Caco-2 (cell line): ENCODE measurements around the gene GPR150. TPM values are rescaled to one million over a fixed set of nuclear protein-coding genes. Genes with fewer than 3 reads are reported as not detected.

Experiments used
- BruUV-seq: library from RNA; stranded (reverse); fragments of 400-500 nt; replicated peaks from 2 replicates; lab custom pipeline; 2021; lab: Mats Ljungman, UMichigan
- CTCF ChIA-PET: fragments of 300-600 bp; sonication (Branson Sonifier 250); formaldehyde crosslinking; loops from one replicate; lab custom pipeline; 2022; ENCODE audit warnings: antibody characterized with exemption; lab: Charles Lee
- POLR2A ChIA-PET: fragments of 300-600 bp; sonication (Branson Sonifier 250); formaldehyde crosslinking; loops from one replicate; lab custom pipeline; 2022; ENCODE audit warnings: antibody characterized with exemption; lab: Charles Lee
- DNase-seq, 2 experiments: peaks; one replicate each; pipeline versions ENCODE4 v3.0.0 to v3.0.0-alpha.2; 2020 to 2022
- H3K27me3 ChIP-seq: replicated peaks from 2 replicates; pipeline ENCODE4 v1.6.0; 2011; ENCODE audit warnings: low read length; ENCODE audit not compliant: control insufficient read depth, insufficient read depth
- H3K36me3 ChIP-seq: 2 replicates; pipeline ENCODE4 v1.5.1; 2011; ENCODE audit warnings: low read length; ENCODE audit not compliant: control insufficient read depth, insufficient read depth
- H3K4me1 ChIP-seq: fragments of 250-450 bp; sonication (Bioruptor Pico); 2 replicates; pipeline ENCODE4 v1.5.1; 2020; ENCODE audit warnings: mild to moderate bottlenecking
- H3K4me3 ChIP-seq: 2 replicates; pipeline ENCODE4 v1.5.1; 2011; ENCODE audit warnings: low read depth, mild to moderate bottlenecking, control low read depth, low read length
- H3K9me3 ChIP-seq: fragments of 250-450 bp; sonication (Bioruptor Pico); 2 replicates; pipeline ENCODE4 v1.5.1; 2020; ENCODE audit warnings: mild to moderate bottlenecking, moderate library complexity
- H3K27ac Mint-ChIP-seq: one replicate; pipeline ENCODE4 v1.8.0; 2022; ENCODE audit warnings: mixed read lengths; ENCODE audit not compliant: unreplicated experiment
- H3K27me3 Mint-ChIP-seq: one replicate; pipeline ENCODE4 v1.8.0; 2022; ENCODE audit warnings: mixed read lengths; ENCODE audit not compliant: insufficient read depth, unreplicated experiment
- H3K36me3 Mint-ChIP-seq: one replicate; pipeline ENCODE4 v1.8.0; 2022; ENCODE audit warnings: mild to moderate bottlenecking, mixed read lengths; ENCODE audit not compliant: insufficient read depth, unreplicated experiment
- H3K4me1 Mint-ChIP-seq: one replicate; pipeline ENCODE4 v1.8.0; 2022; ENCODE audit warnings: low read depth, mixed read lengths; ENCODE audit not compliant: unreplicated experiment
- H3K4me3 Mint-ChIP-seq: one replicate; pipeline ENCODE4 v1.8.0; 2022; ENCODE audit warnings: mild to moderate bottlenecking, moderate library complexity, mixed read lengths; ENCODE audit not compliant: unreplicated experiment
- H3K9me3 Mint-ChIP-seq: one replicate; pipeline ENCODE4 v1.8.0; 2022; ENCODE audit warnings: mixed read lengths; ENCODE audit not compliant: unreplicated experiment
- intact Hi-C: fragments of 100-400 bp; cut with micrococcal nuclease; formaldehyde crosslinking; loops from one replicate; pipeline ENCODE4 v1.10.0; 2022; ENCODE audit not compliant: unreplicated experiment
- total RNA-seq: library from RNA; stranded (reverse); gene quantifications from 2 replicates; pipeline ENCODE4 v1.2.3, GENCODE V29; 2022
- TF ChIP-seq, protein P1 (sequence below), 2 experiments: fragments of 200-600 bp in 1 of 2; IDR thresholded peaks; 1 replicate in 1 of 2; 2 replicates in 1 of 2; pipeline versions ENCODE4 v1.5.1 to v1.8.0; 2011 to 2022; ENCODE audit warnings: antibody characterized with exemption in 1 of 2, control low read depth in 1 of 2, inconsistent platforms in 1 of 2, low read depth in 1 of 2, low read length in 1 of 2, mild to moderate bottlenecking in 1 of 2, moderate library complexity in 1 of 2; ENCODE audit not compliant: insufficient read depth in 1 of 2, severe bottlenecking in 1 of 2, unreplicated experiment in 1 of 2

Gene GPR150
- total RNA-seq, 1 experiment from 2014 or later = 0.27 TPM

DNA sequence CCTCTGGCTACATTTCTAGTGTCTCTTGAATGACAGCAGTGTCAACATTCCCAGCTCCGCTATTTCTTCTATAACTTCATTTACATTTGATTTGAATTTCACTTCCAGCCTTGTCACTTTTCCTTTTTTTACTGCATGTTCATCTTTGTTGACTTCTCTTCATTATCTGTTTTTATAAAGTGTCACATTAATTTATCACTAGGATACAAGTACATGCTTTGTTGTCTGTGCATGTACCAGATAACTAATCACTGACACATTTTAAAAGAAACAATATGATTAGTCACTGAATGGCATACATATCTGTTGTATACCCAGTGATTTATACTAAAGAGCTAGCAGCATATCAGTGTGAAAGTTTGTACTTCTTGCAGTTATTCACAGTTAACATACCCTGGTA lies 35.9 kb upstream of the GPR150 start:
- ChIA-PET CTCF (no interaction called here), POLR2A (no interaction called here)
- no peak overlapping the region for H3K4me3 ChIP-seq
- no peak overlapping the region for H3K4me3 Mint-ChIP-seq
- intact Hi-C loops = no loop called here
- no peaks in the 10 kb centered on the region for H3K4me1 ChIP-seq
- no peaks in the 10 kb centered on the region for H3K36me3 ChIP-seq
- no peak overlapping the region for H3K27ac Mint-ChIP-seq
- H3K27me3 ChIP-seq = no peaks in the 10 kb centered on the region
- no peaks in the 10 kb centered on the region for H3K36me3 Mint-ChIP-seq
- BruUV-seq = no TSS peak
- TF ChIP-seq, protein P1, sequence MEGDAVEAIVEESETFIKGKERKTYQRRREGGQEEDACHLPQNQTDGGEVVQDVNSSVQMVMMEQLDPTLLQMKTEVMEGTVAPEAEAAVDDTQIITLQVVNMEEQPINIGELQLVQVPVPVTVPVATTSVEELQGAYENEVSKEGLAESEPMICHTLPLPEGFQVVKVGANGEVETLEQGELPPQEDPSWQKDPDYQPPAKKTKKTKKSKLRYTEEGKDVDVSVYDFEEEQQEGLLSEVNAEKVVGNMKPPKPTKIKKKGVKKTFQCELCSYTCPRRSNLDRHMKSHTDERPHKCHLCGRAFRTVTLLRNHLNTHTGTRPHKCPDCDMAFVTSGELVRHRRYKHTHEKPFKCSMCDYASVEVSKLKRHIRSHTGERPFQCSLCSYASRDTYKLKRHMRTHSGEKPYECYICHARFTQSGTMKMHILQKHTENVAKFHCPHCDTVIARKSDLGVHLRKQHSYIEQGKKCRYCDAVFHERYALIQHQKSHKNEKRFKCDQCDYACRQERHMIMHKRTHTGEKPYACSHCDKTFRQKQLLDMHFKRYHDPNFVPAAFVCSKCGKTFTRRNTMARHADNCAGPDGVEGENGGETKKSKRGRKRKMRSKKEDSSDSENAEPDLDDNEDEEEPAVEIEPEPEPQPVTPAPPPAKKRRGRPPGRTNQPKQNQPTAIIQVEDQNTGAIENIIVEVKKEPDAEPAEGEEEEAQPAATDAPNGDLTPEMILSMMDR (IDR thresholded peaks at IDR 0.05; ENCODE audit: insufficient read depth in 1 of 2, low read depth in 1 of 2, low read length in 1 of 2, severe bottlenecking in 1 of 2, unreplicated experiment in 1 of 2) = no peak
- H3K27me3 Mint-ChIP-seq = no peaks in the 10 kb centered on the region
- H3K9me3 Mint-ChIP-seq = no peaks in the 10 kb centered on the region
- H3K4me1 Mint-ChIP-seq = no peaks in the 10 kb centered on the region
- no peaks in the 10 kb centered on the region for H3K9me3 ChIP-seq
- DNase-seq = no peak

DNA sequence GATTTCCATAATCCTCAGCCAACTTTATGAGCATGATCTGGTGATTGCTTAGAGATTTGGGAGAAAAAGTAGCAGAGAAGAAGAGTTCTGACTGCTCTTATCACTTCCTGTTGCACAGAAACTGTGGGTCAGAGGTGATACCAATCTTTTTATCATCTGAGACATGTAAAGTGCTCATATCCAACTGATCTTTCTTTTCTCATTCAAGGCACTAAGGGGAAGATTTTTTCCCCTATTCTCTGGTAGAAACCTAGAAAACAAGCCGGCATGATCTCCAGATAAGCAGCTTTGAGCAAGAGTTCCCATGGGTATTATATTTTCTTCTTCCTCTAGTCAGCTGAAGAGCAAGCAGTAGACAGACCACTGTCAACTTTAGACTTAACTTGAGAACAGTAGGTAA lies 29.0 kb upstream of the GPR150 start:
- TF ChIP-seq, protein P1 (IDR thresholded peaks at IDR 0.05; ENCODE audit: insufficient read depth in 1 of 2, low read depth in 1 of 2, low read length in 1 of 2, severe bottlenecking in 1 of 2, unreplicated experiment in 1 of 2) = no peak
- intact Hi-C loops = loop anchor here (1.0 kb wide), 1 partner anchor 13 kb away; no protein-coding TSS in a partner anchor
- DNase-seq = no peak
- H3K9me3 ChIP-seq = no peaks in the 10 kb centered on the region
- no peak overlapping the region for H3K4me3 ChIP-seq
- CTCF ChIA-PET = no interaction called here
- POLR2A ChIA-PET = no interaction called here
- H3K4me1 ChIP-seq = peaks cover 6% of the 10 kb centered on the region; the same call in 1 of the 2 replicates
- no TSS peak for BruUV-seq
- no peaks in the 10 kb centered on the region for H3K36me3 ChIP-seq
- H3K27me3 ChIP-seq = no peaks in the 10 kb centered on the region
- H3K4me1 Mint-ChIP-seq = peaks cover 8% of the 10 kb centered on the region
- no peak overlapping the region for H3K27ac Mint-ChIP-seq
- no peaks in the 10 kb centered on the region for H3K36me3 Mint-ChIP-seq
- no peaks in the 10 kb centered on the region for H3K27me3 Mint-ChIP-seq
- H3K4me3 Mint-ChIP-seq = no peak overlapping the region
- no peaks in the 10 kb centered on the region for H3K9me3 Mint-ChIP-seq

DNA sequence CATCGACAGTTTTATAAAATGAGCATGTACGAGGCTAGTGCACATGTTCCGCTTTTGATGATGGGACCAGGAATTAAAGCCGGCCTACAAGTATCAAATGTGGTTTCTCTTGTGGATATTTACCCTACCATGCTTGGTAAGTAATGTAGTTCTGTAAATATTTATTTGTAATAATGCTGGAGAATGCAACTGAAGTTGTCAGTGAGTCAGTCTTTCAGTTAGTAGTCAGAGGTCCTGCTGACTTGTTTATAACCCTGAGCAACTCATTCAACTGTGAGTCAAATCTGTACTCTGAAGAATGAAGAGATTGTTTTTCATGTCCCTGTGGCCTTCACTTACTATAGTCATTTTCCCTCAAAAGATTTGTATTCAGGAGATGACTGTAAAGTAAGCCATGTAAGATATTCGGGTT lies 28.4 kb upstream of the GPR150 start:
- no TSS peak for BruUV-seq
- H3K36me3 Mint-ChIP-seq = no peaks in the 10 kb centered on the region
- ChIA-PET CTCF (no interaction called here), POLR2A (no interaction called here)
- H3K27me3 Mint-ChIP-seq = no peaks in the 10 kb centered on the region
- Histone ChIP-seq H3K4me1 (peaks cover 6% of the 10 kb centered on the region; the same call in 1 of the 2 replicates), H3K27me3 (no peaks in the 10 kb centered on the region), H3K9me3 (no peaks in the 10 kb centered on the region), H3K4me3 (no peak overlapping the region), H3K36me3 (no peaks in the 10 kb centered on the region)
- intact Hi-C loops = no loop called here
- DNase-seq = no peak
- TF ChIP-seq, protein P1 (IDR thresholded peaks at IDR 0.05; ENCODE audit: insufficient read depth in 1 of 2, low read depth in 1 of 2, low read length in 1 of 2, severe bottlenecking in 1 of 2, unreplicated experiment in 1 of 2) = no peak
- H3K4me1 Mint-ChIP-seq = peaks cover 8% of the 10 kb centered on the region
- H3K4me3 Mint-ChIP-seq = no peak overlapping the region
- no peaks in the 10 kb centered on the region for H3K9me3 Mint-ChIP-seq
- H3K27ac Mint-ChIP-seq = no peak overlapping the region
